DMS79 treated with DMSO at 0.1 percent for 48 hours (cell line): ENCODE data around the gene DOK6.

Experiments used
- DNase-seq: peaks from one replicate; lab custom pipeline; 2025; lab: John Stamatoyannopoulos, UW

The DOK6 gene

GRCh38 chr18:69435000-69435399 is 34.3 kb downstream of the DOK6 start:
- no peak for DNase-seq

DNA sequence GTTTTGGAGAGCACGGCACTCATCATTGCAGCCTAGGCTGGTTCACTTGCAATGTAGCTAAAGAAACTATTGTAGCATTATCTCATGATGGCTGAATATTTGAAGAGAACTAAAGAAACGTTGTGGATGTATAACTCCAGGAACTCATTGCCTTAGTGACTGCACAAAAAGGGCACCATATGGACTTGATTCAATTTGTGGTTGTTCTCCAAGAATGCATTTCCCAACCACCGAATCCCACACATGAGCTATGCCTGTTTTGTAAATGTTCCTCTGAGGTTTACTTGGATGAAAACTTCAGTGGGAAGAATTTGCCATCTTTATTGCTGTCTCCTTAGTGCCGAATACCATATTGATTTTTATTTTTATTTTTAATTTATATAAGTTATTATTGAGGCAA is 43.5 kb downstream of the DOK6 start:
- DNase-seq, result no peak

DNA sequence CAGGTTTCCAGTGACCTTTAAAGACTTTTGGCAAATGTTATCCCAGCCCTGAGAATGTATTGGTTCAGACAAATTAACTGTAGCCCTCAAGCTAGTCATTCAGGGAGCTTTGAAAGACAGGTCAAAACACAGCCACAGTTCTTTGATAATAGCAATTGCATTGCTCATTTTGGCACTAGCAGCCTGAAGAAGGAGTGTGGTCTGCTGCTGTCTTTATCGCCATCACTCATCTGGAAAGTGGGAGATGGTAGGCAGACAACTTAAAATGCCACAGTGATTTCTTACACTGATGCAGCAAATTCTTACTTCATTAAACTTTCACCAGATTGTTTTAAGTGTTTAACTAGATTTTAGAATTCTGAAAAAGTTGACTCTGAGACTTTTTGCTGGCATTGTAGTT is 47.2 kb downstream of the DOK6 start:
- DNase-seq, result no peak

DNA sequence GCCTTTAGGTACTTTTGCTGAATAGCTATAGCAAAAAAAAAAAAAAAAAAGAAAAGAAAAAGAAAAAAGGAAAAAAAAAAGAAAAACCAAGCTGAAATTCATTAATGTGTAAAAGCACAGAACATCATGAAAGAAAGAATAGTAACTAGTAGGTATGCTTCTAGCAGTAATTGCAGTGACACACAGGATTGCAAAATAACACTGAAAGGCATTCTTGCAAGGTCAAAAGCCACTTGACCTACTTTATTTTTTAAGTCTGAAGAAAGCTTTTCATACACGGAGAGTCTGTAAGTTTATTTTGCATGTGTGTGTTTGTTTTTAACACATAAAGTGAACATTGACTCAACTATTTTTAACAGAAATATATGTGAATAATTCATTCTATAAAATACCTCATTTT is 54.4 kb downstream of the DOK6 start:
- no peak for DNase-seq

DNA sequence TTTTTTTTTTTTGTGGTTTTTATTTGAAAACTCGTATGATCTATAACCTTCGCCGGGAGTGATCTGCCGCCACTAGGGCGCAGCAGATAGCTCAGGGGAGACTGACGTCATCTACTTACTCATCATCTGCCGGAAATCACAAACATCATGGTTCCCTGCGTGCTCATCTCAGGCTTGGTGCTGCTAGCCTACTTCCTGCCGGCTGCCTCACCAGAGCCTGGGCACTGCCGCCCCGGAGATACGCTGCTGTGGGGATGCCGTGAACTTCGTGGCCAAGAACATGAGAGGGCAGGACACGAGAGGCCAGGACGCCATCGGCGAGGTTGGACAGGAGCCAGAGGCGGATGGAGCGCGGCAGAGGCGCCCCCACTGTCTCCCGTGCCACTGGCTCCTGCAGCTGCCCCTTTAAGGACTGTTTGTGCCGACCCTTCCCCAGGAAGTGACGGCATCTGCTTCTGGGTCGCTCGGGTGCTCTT is 68.8 kb downstream of the DOK6 start:
- DNase-seq, result no peak

DNA sequence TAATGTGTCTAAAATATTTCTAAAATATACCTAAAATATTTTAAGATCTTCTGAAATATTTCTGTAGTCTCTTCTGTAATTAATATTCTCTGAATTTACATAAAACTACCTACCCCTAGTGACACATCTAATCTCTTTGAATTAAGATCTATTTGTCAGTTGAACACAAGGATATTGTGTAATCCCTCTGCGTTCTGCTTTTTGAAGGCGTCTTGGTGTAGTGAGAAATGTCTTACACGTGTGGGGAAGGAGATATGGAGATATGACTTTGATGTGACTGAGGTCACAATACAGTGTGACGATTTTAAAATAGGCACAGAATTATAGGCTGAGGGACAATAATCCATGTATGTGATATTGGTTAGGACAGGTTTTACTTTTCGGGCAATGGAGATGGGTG is 79.8 kb downstream of the DOK6 start:
- DNase-seq, result no peak

DNA sequence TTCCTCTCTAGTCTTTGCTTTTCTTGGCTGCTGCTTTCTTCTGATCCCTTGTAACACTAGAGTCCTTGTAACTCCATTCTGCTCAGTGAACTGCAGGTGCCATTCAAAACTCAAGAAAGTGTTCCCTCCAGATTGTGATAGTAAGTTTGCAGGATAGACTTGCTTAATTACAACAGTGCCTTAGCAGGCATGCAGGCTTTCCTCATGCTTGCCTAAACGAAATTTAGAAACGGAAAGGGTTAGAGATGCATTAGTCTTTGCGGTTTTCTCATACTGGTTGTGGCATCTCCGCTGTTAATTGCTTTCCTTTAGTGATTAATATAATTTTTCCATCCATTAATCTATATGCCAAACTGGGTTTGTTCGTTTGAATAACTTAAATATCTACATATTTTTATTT is 82.9 kb downstream of the DOK6 start:
- DNase-seq, result no peak

DNA sequence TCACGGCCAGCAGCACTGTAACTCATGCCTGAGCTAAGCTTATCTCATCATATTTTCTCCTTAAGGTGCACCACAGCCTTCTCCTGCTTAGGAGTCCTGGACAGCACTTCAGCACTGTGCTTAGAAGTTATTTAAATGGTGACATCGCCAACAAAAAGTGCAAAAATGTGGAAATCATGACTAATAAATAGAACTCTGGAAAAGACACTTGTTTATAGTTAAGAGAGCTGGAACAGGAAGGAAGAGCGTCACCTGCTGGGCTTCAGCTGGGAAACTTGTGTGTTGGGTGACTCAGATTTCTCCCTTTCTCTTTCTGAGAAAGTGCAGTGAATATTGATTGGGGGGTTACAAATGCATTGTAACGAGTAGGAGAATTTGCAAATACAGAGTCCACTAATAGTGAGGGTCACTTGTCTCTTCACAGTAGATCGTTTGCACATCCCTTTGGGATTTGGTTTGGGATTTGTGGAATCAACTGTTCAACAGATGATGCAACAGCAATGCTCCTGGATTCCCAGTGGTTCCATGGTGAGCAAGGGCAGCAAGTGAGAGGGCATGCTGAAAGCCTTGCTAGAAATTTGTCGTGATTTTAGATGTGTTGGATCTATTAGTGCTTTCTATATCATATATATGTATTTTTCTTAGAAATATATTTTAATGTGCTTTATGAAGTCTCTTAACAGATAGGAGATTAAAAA is 84.2 kb downstream of the DOK6 start:
- DNase-seq, result no peak

DNA sequence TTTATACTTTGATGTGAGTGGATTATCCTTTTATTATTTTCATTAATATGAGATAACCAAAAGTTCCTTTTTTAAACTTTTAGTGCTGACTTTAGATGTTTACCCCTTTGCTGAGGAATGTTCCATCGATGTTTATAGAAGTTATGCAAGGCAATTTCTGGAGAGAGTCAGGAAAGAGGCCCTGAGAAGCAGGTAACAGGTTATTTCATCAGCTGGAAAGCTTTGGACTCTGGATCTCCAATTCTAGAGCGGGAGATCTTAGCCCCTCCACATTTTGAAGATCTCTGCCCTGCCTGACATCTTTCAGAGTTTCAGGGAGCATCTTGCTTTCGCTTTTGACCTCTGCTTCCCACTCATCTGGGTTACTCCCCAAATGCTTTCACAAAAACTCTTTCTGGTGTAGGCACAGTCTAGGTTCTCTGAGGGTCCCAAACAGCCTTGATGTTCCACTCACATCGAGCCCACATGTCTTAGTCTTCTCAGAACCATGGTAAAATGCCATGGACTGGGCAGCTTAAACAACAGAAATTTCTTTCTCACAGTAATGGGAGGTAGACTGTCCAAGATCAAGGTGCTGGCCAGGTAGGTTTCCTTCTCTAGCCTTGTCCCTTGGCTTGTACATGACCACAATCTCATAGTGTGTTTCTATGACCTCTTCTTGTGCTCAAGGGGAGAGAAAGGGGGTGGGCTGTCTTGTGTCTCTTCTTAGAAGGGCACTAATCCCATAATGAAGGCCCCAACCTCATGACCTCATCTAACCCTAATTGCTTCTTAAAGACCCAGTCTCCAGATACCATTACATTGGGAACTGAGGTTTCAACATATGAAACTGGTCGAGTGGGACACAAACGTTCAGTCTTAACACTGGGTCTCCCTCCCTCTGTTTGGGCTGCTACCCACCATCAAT is 87.1 kb downstream of the DOK6 start:
- DNase-seq, result no peak

GRCh38 chr18:69490072-69490471 is 89.4 kb downstream of the DOK6 start:
- no peak for DNase-seq

DNA sequence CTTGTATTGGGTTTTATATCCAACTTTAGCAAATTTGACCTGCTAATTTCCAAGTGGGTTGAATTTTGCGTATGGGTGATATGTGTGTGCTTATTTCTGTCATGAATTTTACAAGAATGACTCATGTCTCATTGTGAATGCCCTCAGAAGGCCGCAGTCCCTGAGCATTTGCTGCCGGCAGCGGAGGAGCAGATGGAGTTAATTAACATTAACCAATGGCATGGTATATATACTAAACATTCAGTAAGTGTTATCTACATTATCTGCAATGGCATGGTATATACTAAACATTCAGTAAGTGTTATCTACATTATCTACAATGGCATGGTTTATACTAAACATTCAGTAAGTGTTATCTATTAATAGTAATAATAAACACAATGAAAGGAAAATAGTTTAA is 90.1 kb downstream of the DOK6 start:
- no peak for DNase-seq

- DNase-seq, result no peak
Measured at GRCh38 chr18:69491576-69491975, 90.9 kb downstream of the DOK6 start.

GRCh38 chr18:69492861-69493260 is 92.2 kb downstream of the DOK6 start:
- DNase-seq, result no peak

- no peak for DNase-seq
Measured at GRCh38 chr18:69494841-69495240, 94.2 kb downstream of the DOK6 start.

GRCh38 chr18:69495338-69495737 is 94.7 kb downstream of the DOK6 start:
- no peak for DNase-seq

DNA sequence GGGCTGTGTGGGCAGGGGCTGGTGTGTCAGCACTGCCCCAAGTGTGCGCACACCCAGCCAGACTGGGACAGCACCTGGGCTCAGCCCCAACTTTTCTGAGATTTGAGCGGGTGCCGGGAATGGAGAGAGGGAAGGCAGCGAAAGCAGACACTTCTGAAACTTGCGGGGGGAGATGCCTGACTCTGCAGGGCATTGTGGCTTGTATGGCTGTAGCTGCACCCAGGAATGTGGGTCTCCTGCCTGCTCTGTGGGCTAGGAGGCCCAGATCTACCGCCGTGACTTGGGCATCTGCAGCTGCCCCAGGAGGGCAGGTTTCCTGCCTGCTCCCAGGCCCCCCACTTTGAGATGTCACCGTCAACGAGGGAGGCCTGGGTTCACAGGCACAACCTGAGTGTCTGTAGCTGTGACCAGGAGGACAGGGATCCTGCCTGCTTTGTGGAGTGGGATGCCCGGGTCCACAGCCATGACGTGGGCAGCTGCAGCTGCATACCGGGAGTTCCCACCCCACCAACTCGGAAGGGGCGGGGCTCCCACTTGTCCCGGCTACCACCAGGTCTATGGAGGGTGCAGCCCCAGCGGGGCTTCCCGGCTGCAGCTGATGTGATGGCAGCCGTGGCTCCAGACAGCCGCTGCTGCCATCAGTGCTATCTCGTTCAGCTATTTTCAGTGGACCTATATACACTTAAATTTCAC is 95.3 kb downstream of the DOK6 start:
- DNase-seq, result no peak

DNA sequence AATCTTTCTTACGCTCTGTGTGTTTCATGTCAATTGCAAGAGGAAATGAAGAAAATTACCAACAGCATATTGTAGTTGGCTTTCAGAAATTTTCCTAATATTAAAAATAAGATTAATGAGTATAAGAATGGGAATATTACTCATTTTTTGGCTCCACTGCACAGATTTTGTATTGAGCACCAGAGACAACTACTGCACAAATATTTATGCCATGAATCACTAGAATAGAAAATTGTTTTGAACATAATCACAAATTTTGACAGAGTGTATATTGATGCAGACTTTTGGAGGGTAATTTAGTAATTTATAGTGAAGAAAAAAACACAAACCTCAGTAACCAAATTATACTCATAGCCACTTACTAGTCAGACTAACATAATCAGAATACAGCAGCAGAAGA is 118.3 kb downstream of the DOK6 start:
- DNase-seq, result no peak

- no peak for DNase-seq
Measured at GRCh38 chr18:69523582-69523981, 122.9 kb downstream of the DOK6 start.

DNA sequence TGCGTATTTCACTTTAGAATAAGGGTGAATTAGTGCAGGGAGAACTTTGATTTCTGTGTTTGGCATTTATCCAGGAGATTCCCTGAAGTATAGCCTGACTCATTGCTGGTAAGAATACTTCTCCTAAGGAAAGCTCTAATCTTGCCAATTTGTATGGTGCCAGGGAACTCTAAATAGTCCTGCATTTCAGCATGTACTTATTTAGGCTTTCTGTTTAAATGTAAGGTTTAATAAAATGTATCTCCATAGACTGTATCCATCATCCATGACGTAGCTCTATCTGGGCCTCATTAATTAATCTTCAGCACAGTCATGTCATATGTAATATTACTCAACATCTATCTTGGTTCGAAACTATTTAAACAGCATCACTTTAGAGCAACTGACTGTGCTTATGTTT is 127.7 kb downstream of the DOK6 start:
- no peak for DNase-seq

DNA sequence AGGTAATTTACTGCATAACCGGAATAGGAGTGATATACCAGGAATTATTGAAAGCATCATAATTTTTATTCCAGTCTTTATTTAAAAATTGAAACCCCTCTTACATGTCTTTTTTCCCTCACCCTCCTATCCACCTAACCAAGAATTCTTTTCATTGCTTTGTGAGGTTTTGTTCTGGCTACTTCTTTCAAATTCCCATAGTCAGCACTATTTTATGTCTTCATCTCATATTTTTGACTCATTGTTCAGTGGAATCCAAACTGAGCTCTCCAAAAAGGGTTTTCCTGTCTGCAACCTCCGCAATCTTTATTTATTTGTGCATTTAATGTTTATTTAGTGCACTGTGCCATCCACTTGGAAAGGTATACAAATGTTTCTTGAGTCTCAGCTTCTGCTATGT is 128.5 kb downstream of the DOK6 start:
- DNase-seq, result no peak

- no peak for DNase-seq
Measured at GRCh38 chr18:69531973-69532372, 131.3 kb downstream of the DOK6 start.

- DNase-seq, result no peak
Measured at GRCh38 chr18:69537183-69537582, 136.5 kb downstream of the DOK6 start.

- no peak for DNase-seq
Measured at GRCh38 chr18:69538849-69539248, 138.2 kb downstream of the DOK6 start.
